Large intestine (tissue), 3 donors: ENCODE data around the gene TOX4. TPM values are rescaled to one million over a fixed set of nuclear protein-coding genes. Genes with fewer than 3 reads are reported as not detected.
"Not testable (repeated sequence)": the region's sequence is repeated elsewhere in the genome, so short reads cannot be mapped to it uniquely, and the experiment has no call there.

Experiments used
- DNase-seq, 2 donors: peaks; one replicate each; pipeline versions ENCODE4 v3.0.0 to v3.0.0-alpha.2; 2013
- H3K27ac ChIP-seq: one replicate; pipeline ENCODE4 v1.5.1; 2013; ENCODE audit warnings: low read length
- H3K27me3 ChIP-seq: 2 replicates; pipeline ENCODE4 v1.6.1; 2013; ENCODE audit warnings: low read length; ENCODE audit not compliant: control insufficient read depth, insufficient read depth
- H3K36me3 ChIP-seq: 2 replicates; pipeline ENCODE4 v1.6.1; 2013; ENCODE audit warnings: low read length; ENCODE audit not compliant: control insufficient read depth, insufficient read depth
- H3K4me1 ChIP-seq: one replicate; pipeline ENCODE4 v1.6.1; 2013; ENCODE audit warnings: low read length; ENCODE audit not compliant: control insufficient read depth, insufficient read depth
- H3K4me3 ChIP-seq: one replicate; pipeline ENCODE4 v1.5.1; 2013; ENCODE audit warnings: low read length
- H3K9me3 ChIP-seq: one replicate; pipeline ENCODE4 v1.6.1; 2013; ENCODE audit warnings: mild to moderate bottlenecking, low read depth, low read length, moderate library complexity; ENCODE audit not compliant: control insufficient read depth
- WGBS: methylation state at CpG from one replicate; pipeline ENCODE4 v1.1.5; 2013; ENCODE audit warnings: low lambda C conversion rate; ENCODE audit not compliant: insufficient coverage; 5-methylcytosine and 5-hydroxymethylcytosine counted together
- polyA plus RNA-seq: library from polyadenylated mRNA; unstranded; fragments of 120-200 nt; gene quantifications from one replicate; pipeline ENCODE4 v1.2.1, GENCODE V29; 2013

The TOX4 gene
- polyA plus RNA-seq, 1 donor, result 55.2 TPM

DNA sequence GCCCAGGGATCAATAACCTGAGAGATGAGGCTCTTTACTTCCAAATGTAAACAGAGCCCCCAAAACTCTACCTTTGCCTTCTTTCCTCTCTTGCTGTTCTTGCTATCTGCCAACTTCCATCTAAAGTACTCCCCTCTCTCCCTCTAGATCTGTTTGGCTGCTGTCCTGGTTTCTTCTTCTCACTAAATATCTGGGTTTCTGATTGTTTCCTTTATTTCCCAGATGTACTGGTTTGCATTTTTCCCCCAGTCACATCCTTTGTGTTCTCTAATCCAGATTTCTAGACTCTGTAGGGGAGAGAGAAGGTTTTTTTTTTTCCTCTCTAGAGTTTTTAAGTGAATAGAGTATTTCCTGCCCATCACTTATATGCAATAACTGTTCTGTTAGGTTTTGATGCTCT lies 56.3 kb downstream of the TOX4 start:
- Histone ChIP-seq H3K27ac (no peak overlapping the region), H3K9me3 (no peaks in the 10 kb centered on the region), H3K27me3 (peaks cover 26% of the 10 kb centered on the region)

DNA sequence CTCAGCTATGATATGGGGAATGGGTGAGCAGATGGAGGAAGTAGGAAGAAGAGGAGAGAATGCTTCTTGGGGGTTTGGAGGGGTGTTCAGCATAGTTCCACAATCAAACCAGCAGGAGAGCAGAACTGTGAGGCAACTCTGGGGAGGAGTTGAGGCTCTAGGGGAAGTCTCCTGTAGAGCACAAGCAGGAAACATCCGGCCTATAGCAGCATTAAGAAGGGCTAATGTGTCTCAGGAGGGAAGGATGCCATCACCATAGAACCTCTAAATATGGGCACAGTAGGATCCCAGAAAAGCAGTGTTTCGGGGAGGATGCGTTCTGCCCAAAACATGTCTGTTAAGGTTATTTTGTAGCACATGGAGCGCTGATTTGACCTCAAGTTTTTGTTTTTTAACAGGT lies 57.6 kb downstream of the TOX4 start:
- H3K27me3 ChIP-seq, result peaks cover 28% of the 10 kb centered on the region

More for the DNA sequence above, 56.3 kb downstream of the TOX4 start:
- no peak overlapping the region for H3K4me3 ChIP-seq
- no peaks in the 10 kb centered on the region for H3K4me1 ChIP-seq
- H3K36me3 ChIP-seq, result no peaks in the 10 kb centered on the region
- DNase-seq, result no peak

DNA sequence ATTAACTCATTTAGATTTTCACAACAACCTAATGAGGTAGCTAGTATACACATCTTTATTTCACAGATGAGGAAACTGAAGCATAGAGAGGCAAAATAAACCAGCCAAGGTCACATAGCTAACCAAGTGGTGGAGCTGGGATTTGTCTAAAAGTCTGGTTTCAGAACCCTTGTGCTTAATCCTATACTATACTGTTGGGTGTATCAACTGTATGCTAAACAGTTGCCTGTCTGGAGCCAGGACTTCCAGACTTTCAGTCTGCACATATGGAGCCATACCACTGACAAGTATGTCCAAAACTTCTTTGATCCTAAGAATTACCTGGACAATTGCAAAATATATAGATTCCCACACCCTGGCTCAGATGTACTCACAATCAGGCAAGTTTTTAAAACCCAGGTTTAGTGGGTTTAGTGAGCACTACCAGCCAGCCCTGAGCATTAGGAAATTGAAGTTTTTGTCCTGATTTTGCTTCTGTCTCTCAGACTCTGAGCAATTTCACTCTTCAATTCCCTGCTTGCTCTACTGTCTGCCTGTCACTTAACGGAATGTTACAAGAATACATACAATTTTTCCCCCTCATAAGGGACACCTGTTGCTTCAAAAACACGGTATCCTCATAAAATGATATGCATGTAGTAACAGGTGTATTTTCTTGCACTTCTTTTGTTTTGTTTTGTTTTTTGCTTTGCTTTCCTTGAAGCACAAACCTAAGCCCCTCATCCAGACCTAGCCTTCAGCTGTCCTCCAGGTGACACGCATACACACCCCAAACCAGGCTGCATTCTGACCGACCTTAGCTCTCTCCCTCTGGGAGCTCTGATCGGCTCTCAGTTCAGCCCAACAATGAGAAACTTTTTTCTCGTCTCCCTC lies 58.8 kb downstream of the TOX4 start:
- Histone ChIP-seq H3K27ac (no peak overlapping the region), H3K9me3 (no peaks in the 10 kb centered on the region), H3K4me1 (no peaks in the 10 kb centered on the region), H3K36me3 (no peaks in the 10 kb centered on the region), H3K4me3 (peak overlapping the region; percentile 48), H3K27me3 (peaks cover 28% of the 10 kb centered on the region)
- WGBS, result 33% methylated on average over 1 of the region's 6 CpGs
- no peak for DNase-seq

More for the DNA sequence above, 57.6 kb downstream of the TOX4 start:
- WGBS, result 50% methylated on average over 1 of the region's 4 CpGs
- Histone ChIP-seq H3K36me3 (no peaks in the 10 kb centered on the region), H3K4me3 (no peak overlapping the region), H3K27ac (no peak overlapping the region), H3K9me3 (no peaks in the 10 kb centered on the region), H3K4me1 (no peaks in the 10 kb centered on the region)
- DNase-seq, result no peak

DNA sequence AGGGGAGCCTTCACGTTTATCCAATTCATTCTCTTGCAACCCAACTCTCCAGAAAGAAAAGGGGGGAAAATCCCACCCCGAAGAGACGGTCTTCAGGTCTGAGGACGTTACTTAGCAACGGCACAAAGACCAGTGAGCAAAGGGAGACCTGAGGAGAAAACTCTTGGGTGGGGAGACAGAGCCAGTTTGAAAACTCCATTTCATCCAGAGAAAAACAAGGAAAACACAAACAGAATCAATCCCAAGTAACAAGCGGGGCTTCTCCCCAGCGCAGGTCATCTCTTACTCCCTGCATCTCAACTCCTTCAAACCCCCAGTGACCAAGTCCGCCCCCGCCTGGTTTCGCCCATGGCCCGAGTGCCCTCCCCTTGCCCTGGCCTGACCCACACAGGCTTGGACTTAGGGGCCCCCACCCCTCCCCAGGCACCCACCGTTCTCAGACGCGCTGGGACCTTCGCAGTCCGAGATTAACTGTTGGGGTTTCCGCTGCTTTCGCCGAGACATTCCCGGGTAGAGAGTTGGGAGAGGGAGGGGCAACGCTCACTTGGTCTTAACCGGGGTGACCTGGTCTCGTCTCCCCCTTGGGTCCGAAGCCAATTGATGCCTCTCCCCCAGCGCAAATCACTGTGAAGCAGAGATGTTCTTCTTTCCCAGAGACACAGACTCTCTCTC lies 59.6 kb downstream of the TOX4 start:
- WGBS, result 0% methylated on average over 1 of the region's 25 CpGs
- no peaks in the 10 kb centered on the region for H3K36me3 ChIP-seq
- no peaks in the 10 kb centered on the region for H3K4me1 ChIP-seq
- H3K27ac ChIP-seq, result no peak overlapping the region
- H3K9me3 ChIP-seq, result no peaks in the 10 kb centered on the region
- peaks cover 28% of the 10 kb centered on the region for H3K27me3 ChIP-seq
- peak overlapping the region; percentile 48 for H3K4me3 ChIP-seq
- DNase-seq, result peak in 1 of 2 donors; percentile 27

DNA sequence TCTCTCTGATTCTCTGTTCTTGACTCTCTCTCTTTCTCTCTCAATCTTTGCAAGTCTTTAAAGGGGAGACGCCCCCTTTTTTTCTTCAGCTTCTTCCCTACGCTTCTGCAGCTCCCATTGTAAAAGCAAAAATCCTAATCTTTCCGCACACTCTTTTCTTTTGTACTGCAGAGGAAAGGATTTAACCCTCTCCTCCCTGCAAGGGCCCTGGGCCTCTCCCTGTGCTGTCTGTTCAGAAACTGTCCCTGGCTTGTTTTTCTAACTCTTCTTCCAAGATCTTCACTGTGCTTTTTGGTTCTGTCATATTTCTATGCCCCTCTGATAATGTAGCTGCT lies 60.1 kb downstream of the TOX4 start:
- Histone ChIP-seq H3K27ac (no peak overlapping the region), H3K27me3 (peaks cover 28% of the 10 kb centered on the region), H3K9me3 (no peaks in the 10 kb centered on the region), H3K36me3 (no peaks in the 10 kb centered on the region), H3K4me1 (no peaks in the 10 kb centered on the region), H3K4me3 (peak overlapping the region; percentile 48)
- DNase-seq, result no peak
- WGBS, result 0% methylated on average over 2 of the region's 3 CpGs

DNA sequence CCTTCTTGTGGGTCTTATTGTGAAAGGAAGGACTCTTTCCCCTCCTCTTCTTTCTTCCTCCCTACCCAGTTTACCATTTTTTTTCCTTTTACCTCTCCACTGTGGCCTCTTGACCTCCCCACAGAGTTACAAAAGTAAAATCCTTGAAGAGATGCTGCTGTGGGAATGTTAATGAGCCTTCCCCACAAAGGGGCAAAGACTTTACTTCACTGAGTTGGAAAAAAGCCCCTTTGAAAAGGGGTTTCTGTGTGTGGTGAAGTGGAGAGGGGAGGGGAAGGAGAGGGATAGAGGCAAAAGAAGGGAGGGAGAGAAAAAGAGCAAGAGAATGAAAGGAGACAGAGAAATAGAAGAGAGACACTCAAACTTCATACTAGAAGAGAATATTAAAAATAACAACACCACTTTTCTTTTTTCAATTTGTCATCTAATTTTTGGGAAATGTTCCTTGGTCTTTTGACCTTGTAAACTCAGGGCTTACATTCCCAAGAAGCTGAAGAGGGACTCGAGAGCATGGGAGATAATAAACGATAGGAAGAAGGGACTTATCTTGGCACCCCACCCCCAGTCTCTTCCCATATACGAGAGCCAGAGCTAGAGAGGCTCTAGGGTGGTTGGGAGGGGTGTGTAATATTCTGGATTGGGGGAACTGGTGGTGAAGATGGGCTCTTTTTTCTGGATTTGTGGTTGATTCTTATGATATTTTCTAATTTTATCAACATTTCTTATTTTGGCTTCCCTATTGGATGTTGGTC lies 62.4 kb downstream of the TOX4 start:
- no CpG with 5 or more reads among the region's 3 CpGs for WGBS
- DNase-seq, result no peak

DNA sequence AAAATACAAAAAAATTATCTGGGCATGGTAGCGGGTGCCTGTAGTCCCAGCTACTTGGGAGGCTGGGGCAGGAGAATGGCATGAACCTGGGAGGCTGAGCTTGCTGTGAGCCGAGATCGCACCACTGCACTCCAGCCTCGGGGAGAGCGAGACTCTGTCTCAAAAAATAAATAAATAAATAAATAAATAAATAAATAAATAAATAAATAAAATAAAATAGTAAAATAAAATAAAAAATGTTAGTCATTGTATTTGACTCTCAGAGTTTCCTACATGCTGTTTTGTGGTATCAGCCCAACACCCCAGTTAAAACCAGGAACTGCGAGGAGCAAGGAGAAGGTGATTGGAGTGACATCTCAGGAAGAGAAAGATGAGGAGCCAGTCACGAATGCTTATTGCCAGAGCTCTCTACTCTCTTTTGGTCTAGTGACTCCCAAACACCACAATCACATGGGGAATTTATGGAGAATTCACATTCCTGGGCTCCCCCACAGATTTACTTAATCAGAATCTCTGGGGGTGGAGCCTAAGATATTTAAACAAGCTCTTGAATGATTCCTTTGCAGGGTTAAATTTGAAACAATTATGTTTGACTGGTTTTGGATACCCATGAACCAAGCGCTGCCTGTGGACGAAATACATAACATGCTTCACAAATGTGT lies 64.5 kb downstream of the TOX4 start:
- Histone ChIP-seq H3K27ac (no peak overlapping the region), H3K27me3 (peaks cover 11% of the 10 kb centered on the region), H3K9me3 (no peaks in the 10 kb centered on the region), H3K4me1 (no peaks in the 10 kb centered on the region), H3K4me3 (no peak overlapping the region), H3K36me3 (no peaks in the 10 kb centered on the region)
- DNase-seq, result no peak
- WGBS, result 100% methylated on average over 1 of the region's 9 CpGs

More for the DNA sequence above, 62.4 kb downstream of the TOX4 start:
- Histone ChIP-seq H3K36me3 (no peaks in the 10 kb centered on the region), H3K27ac (no peak overlapping the region), H3K9me3 (no peaks in the 10 kb centered on the region), H3K27me3 (peaks cover 23% of the 10 kb centered on the region), H3K4me1 (no peaks in the 10 kb centered on the region), H3K4me3 (no peak overlapping the region)

DNA sequence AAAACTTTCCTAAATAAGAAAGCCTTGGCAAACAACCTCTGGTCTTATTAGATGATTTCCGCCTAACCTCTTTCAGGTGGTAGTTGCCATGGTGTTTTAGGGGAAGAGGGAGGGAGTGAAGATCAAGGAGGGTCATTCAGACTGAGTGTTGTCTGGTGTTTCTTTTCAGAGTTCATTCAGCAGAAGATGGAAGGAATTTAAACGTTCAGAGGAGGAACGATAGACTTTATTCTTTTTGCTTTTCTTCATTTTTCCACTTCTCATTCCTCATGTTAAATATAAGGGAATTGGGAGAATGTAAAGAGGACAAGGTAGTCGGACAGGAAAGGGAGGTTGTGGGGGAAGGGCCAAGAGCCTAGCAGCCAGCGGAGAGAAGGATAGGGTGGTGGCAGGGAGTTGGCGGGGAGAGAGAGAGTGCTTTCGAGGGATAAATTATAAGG lies 66.5 kb downstream of the TOX4 start:
- no peak for DNase-seq
- 8% methylated on average over 5 of the region's 7 CpGs for WGBS
- Histone ChIP-seq H3K4me1 (no peaks in the 10 kb centered on the region), H3K27me3 (peaks cover 2% of the 10 kb centered on the region), H3K4me3 (no peak overlapping the region), H3K9me3 (no peaks in the 10 kb centered on the region), H3K36me3 (no peaks in the 10 kb centered on the region), H3K27ac (no peak overlapping the region)

DNA sequence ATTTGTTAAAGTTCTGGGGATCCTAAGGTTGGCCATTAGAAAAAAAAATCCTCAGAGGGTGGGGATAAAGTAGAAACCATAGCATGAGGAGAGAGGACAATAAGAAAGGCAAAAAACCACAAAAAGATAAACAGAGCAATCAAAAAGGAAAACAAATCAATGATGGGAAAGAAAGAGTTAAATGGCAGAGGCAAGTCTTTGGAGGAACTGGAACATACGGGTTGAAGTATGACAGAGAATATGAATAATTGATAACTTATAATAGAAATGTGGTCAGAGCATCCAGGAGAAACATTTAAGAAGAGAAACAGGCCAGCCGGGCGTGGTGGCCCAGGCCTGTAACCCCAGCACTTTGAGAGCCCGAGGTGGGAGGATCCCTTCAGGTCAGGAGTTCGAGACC lies 67.0 kb downstream of the TOX4 start:
- WGBS, result 13% methylated on average over 1 of the region's 5 CpGs
- no peak for DNase-seq
- peaks cover 2% of the 10 kb centered on the region for H3K27me3 ChIP-seq
- H3K27ac ChIP-seq, result no peak overlapping the region
- H3K36me3 ChIP-seq, result no peaks in the 10 kb centered on the region
- no peaks in the 10 kb centered on the region for H3K9me3 ChIP-seq
- H3K4me1 ChIP-seq, result no peaks in the 10 kb centered on the region
- no peak overlapping the region for H3K4me3 ChIP-seq

DNA sequence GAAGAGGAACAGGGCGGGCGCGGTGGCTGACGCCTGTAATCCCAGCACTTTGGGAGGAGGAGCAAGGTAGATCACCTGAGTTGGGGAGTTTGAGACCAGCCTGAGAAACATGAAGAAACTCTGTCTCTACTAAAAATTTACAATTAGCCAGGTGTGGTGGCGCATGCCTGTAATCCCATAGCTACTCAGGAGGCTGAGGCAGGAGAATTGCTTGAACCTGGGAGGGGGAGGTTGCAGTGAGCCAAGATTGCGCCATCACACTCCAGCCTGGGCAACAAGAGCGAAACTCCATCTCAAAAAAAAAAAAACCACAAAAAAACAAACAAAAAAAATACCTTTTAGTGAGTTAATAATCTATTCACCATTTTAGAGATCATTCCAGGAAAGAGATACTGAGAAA lies 67.6 kb downstream of the TOX4 start:
- WGBS, result no CpG with 5 or more reads among the region's 7 CpGs
- H3K36me3 ChIP-seq, DNase-seq, H3K4me1 ChIP-seq, H3K27me3 ChIP-seq, H3K27ac ChIP-seq, H3K9me3 ChIP-seq, H3K4me3 ChIP-seq: not testable (repeated sequence)
